H1 (cell line): ENCODE measurements around the gene LIMK2. TPM values are rescaled to one million over a fixed set of nuclear protein-coding genes. Genes with fewer than 3 reads are reported as not detected.

Source experiments
- CTCF ChIA-PET: fragments of 300-600 bp; sonication (Branson Sonifier 250); formaldehyde crosslinking; loops from one replicate; lab custom pipeline; 2021; ENCODE audit not compliant: partially characterized antibody; lab: Charles Lee
- POLR2A ChIA-PET: fragments of 300-600 bp; sonication (Branson Sonifier 250); formaldehyde crosslinking; loops from one replicate; lab custom pipeline; 2021; ENCODE audit warnings: inconsistent platforms; ENCODE audit not compliant: partially characterized antibody; lab: Charles Lee
- DNase-seq, 2 experiments: peaks; one replicate each; pipeline versions ENCODE4 v3.0.0 to v3.0.0-alpha.2; 2010 to 2022; ENCODE audit warnings: low spot score in 2 of 2, low read depth in 1 of 2, mixed read lengths in 1 of 2
- FAIRE-seq: peaks from 2 replicates; lab custom pipeline; 2011; peaks lifted over from hg19 to GRCh38; lab: Jason Lieb, UNC
- H2AFZ ChIP-seq: 2 replicates; pipeline ENCODE4 v1.8.1; 2012; ENCODE audit warnings: low read length, inconsistent platforms
- H2AK5ac ChIP-seq: 2 replicates; pipeline ENCODE4 v1.6.1; 2013; ENCODE audit warnings: low read depth, low read length
- H2BK120ac ChIP-seq: replicated peaks from 2 replicates; pipeline ENCODE3; 2013; ENCODE audit warnings: low read depth, low read length, inconsistent platforms
- H2BK12ac ChIP-seq: 2 replicates; pipeline ENCODE4 v1.6.1; 2013; ENCODE audit warnings: low read depth, low read length
- H2BK15ac ChIP-seq: 2 replicates; pipeline ENCODE4 v1.6.1; 2013; ENCODE audit warnings: low read length
- H2BK20ac ChIP-seq: 2 replicates; pipeline ENCODE4 v1.6.1; 2013; ENCODE audit warnings: low read length
- H2BK5ac ChIP-seq: 2 replicates; pipeline ENCODE4 v1.6.1; 2013; ENCODE audit warnings: low read depth, low read length
- H3K14ac ChIP-seq: 2 replicates; pipeline ENCODE4 v1.6.1; 2013; ENCODE audit warnings: inconsistent platforms; ENCODE audit not compliant: insufficient read length
- H3K18ac ChIP-seq: 2 replicates; pipeline ENCODE4 v1.6.1; 2013; ENCODE audit warnings: low read length; ENCODE audit errors: extremely low read depth
- H3K23ac ChIP-seq: 2 replicates; pipeline ENCODE4 v1.6.1; 2013; ENCODE audit warnings: inconsistent platforms; ENCODE audit not compliant: insufficient read length
- H3K23me2 ChIP-seq: 2 replicates; pipeline ENCODE4 v1.6.1; 2013; ENCODE audit warnings: low read depth, low read length
- H3K27ac ChIP-seq: 2 replicates; pipeline ENCODE4 v1.6.1; 2011; ENCODE audit warnings: low read depth, low read length, inconsistent platforms
- H3K27me3 ChIP-seq, 4 experiments: replicated peaks in 1 of 4; 1 replicate in 1 of 4; 2 replicates in 3 of 4; pipeline versions ENCODE4 v1.6.1 to v1.8.1; 2011 to 2013; ENCODE audit warnings: low read length in 3 of 4, mild to moderate bottlenecking in 3 of 4, inconsistent platforms in 2 of 4, mixed read lengths in 2 of 4, moderate library complexity in 1 of 4; ENCODE audit not compliant: control insufficient read depth in 3 of 4, insufficient read depth in 3 of 4; ENCODE audit errors: extremely low read depth in 1 of 4
- H3K36me3 ChIP-seq, 4 experiments: 2 replicates each; pipeline versions ENCODE4 v1.6.1 to v1.8.1; 2011 to 2013; ENCODE audit warnings: mild to moderate bottlenecking in 4 of 4, low read length in 3 of 4, moderate library complexity in 2 of 4, control low read depth in 1 of 4, inconsistent platforms in 1 of 4; ENCODE audit not compliant: insufficient read depth in 4 of 4, control insufficient read depth in 2 of 4
- H3K4ac ChIP-seq: replicated peaks from 2 replicates; pipeline ENCODE3; 2013; ENCODE audit warnings: low read length, low read depth, mixed read lengths, inconsistent platforms; ENCODE audit not compliant: insufficient read length
- H3K4me1 ChIP-seq, 4 experiments: replicated peaks in 1 of 4; 1 replicate in 1 of 4; 2 replicates in 3 of 4; pipeline versions ENCODE4 v1.6.1 to v1.8.1; 2011 to 2013; ENCODE audit warnings: low read length in 3 of 4, inconsistent platforms in 2 of 4, mixed read lengths in 1 of 4; ENCODE audit not compliant: insufficient read depth in 4 of 4, control insufficient read depth in 3 of 4
- H3K4me2 ChIP-seq, 2 experiments: 2 replicates each; pipeline versions ENCODE4 v1.6.1 to v1.8.1; 2011 to 2013; ENCODE audit warnings: low read depth in 2 of 2, low read length in 2 of 2, control low read depth in 1 of 2, inconsistent platforms in 1 of 2, mild to moderate bottlenecking in 1 of 2; ENCODE audit not compliant: insufficient read depth in 1 of 2
- H3K4me3 ChIP-seq, 4 experiments: fragments of 200-600, 300-600 bp in 1 of 4; sonication (generic), shearing (Covaris generic), sonication (Bioruptor Twin) in 1 of 4; 2 replicates each; pipeline versions ENCODE4 v1.5.1 to v1.8.1; 2011 to 2016; ENCODE audit warnings: low read length in 4 of 4, low read depth in 3 of 4, control low read depth in 2 of 4, inconsistent platforms in 2 of 4, mild to moderate bottlenecking in 2 of 4, mixed read lengths in 1 of 4, moderate library complexity in 1 of 4; ENCODE audit not compliant: insufficient read depth in 2 of 4; ENCODE audit errors: extremely low read depth in 1 of 4
- H3K56ac ChIP-seq: replicated peaks from 2 replicates; pipeline ENCODE3; 2013; ENCODE audit warnings: low read depth, mild to moderate bottlenecking, mixed read lengths, low read length, inconsistent platforms; ENCODE audit not compliant: insufficient read length
- H3K79me1 ChIP-seq: 2 replicates; pipeline ENCODE4 v1.6.1; 2013; ENCODE audit warnings: low read depth, low read length, control low read depth
- H3K79me2 ChIP-seq, 2 experiments: 2 replicates each; pipeline versions ENCODE4 v1.6.1 to v1.8.1; 2012 to 2013; ENCODE audit warnings: low read length in 2 of 2, mild to moderate bottlenecking in 2 of 2, inconsistent platforms in 1 of 2; ENCODE audit not compliant: insufficient read depth in 2 of 2, control insufficient read depth in 1 of 2
- H3K9ac ChIP-seq, 4 experiments: replicated peaks in 1 of 4; 1 replicate in 1 of 4; 2 replicates in 3 of 4; pipeline versions ENCODE4 v1.6.1 to v1.8.1; 2011 to 2013; ENCODE audit warnings: low read depth in 3 of 4, low read length in 3 of 4, control low read depth in 2 of 4, mild to moderate bottlenecking in 2 of 4, moderate library complexity in 2 of 4, inconsistent platforms in 1 of 4; ENCODE audit errors: extremely low read depth in 1 of 4
- H3K9me3 ChIP-seq, 2 experiments: 2 replicates each; pipeline versions ENCODE4 v1.6.1 to v1.8.1; 2012 to 2013; ENCODE audit warnings: mild to moderate bottlenecking in 2 of 2, moderate library complexity in 2 of 2, control low read depth in 1 of 2, inconsistent platforms in 1 of 2, low read depth in 1 of 2, low read length in 1 of 2, mixed read lengths in 1 of 2; ENCODE audit not compliant: insufficient read depth in 2 of 2
- H4K20me1 ChIP-seq, 2 experiments: replicated peaks in 1 of 2; 2 replicates each; pipeline versions ENCODE3 to v1.8.1; 2011 to 2013; ENCODE audit warnings: inconsistent platforms in 2 of 2, low read length in 2 of 2, mild to moderate bottlenecking in 1 of 2; ENCODE audit not compliant: insufficient read depth in 2 of 2, control insufficient read depth in 1 of 2
- H4K5ac ChIP-seq: 2 replicates; pipeline ENCODE4 v1.6.1; 2013; ENCODE audit warnings: low read length, low read depth, mixed read lengths, inconsistent platforms; ENCODE audit not compliant: insufficient read length
- H4K8ac ChIP-seq: 2 replicates; pipeline ENCODE4 v1.8.0; 2013; ENCODE audit warnings: mild to moderate bottlenecking, moderate library complexity, low read length, inconsistent platforms; ENCODE audit not compliant: insufficient read depth; ENCODE audit errors: extremely low read depth
- H4K91ac ChIP-seq: replicated peaks from 2 replicates; pipeline ENCODE3; 2013; ENCODE audit warnings: low read length, mixed read lengths, inconsistent platforms; ENCODE audit not compliant: insufficient read length
- BCL11A ChIP-seq, 2 experiments: IDR thresholded peaks; one replicate each; pipeline ENCODE4 v1.6.1; 2011; ENCODE audit warnings: low read depth in 2 of 2, low read length in 2 of 2, mild to moderate bottlenecking in 2 of 2
- CHD1 ChIP-seq: IDR thresholded peaks from 2 replicates; pipeline ENCODE4 v1.6.1; 2012; ENCODE audit warnings: low read depth, low read length, improper control_type of control experiment
- HDAC2 ChIP-seq, 2 experiments: fragments of 300-600 bp in 1 of 2; sonication (generic) in 1 of 2; IDR thresholded peaks; 2 replicates each; pipeline ENCODE4 v1.6.1; 2011 to 2012; ENCODE audit warnings: low read depth in 2 of 2, low read length in 2 of 2, mild to moderate bottlenecking in 2 of 2, moderate library complexity in 2 of 2, borderline replicate concordance in 1 of 2, inconsistent platforms in 1 of 2
- KDM5A ChIP-seq: fragments of 200-600 bp; IDR thresholded peaks from 2 replicates; pipeline ENCODE4 v1.7.1; 2012; ENCODE audit warnings: mild to moderate bottlenecking, low read length, inconsistent platforms, mixed read lengths
- RFX5 ChIP-seq: IDR thresholded peaks from 2 replicates; pipeline ENCODE4 v1.6.1; 2011; ENCODE audit warnings: low read depth, low read length, improper control_type of control experiment, borderline replicate concordance
- SIRT6 ChIP-seq: IDR thresholded peaks from one replicate; pipeline ENCODE4 v1.7.1; 2012; ENCODE audit warnings: low read length, inconsistent platforms
- SIX5 ChIP-seq: IDR thresholded peaks from 2 replicates; pipeline ENCODE4 v1.6.1; 2011; ENCODE audit warnings: mild to moderate bottlenecking, low read depth, low read length
- SP2 ChIP-seq: IDR thresholded peaks from 2 replicates; pipeline ENCODE4 v1.6.1; 2012; ENCODE audit warnings: mild to moderate bottlenecking, low read length, inconsistent platforms
- SRF ChIP-seq: IDR thresholded peaks from 2 replicates; pipeline ENCODE4 v1.6.1; 2011; ENCODE audit warnings: mild to moderate bottlenecking, low read depth, low read length, moderate library complexity
- YY1 ChIP-seq: IDR thresholded peaks from 2 replicates; pipeline ENCODE4 v1.6.1; 2011; ENCODE audit warnings: low read depth, mild to moderate bottlenecking, low read length
- WGBS, 2 experiments: shearing (Covaris generic) in 1 of 2; methylation state at CpG; one replicate each; pipeline versions ENCODE4 v1.1.6 to v1.1.7; 2013 to 2015; ENCODE audit warnings: low lambda C conversion rate in 2 of 2, mixed read lengths in 2 of 2, inconsistent platforms in 1 of 2, low coverage in 1 of 2, missing lambda C conversion rate in 1 of 2; ENCODE audit not compliant: insufficient replicate concordance in 2 of 2, insufficient coverage in 1 of 2, insufficient read length in 1 of 2; ENCODE audit errors: extremely low coverage in 1 of 2, missing lambda C conversion rate in 1 of 2; 5-methylcytosine and 5-hydroxymethylcytosine counted together
- polyA plus RNA-seq, 7 experiments: library from polyadenylated mRNA; depleted of rRNA in 3 of 7; stranded (reverse) in 5 of 7; unstranded in 2 of 7; fragments of >200 nt in 5 of 7; fragments of 200-250 nt in 2 of 7; gene quantifications; 1 replicate in 5 of 7; 2 replicates in 1 of 7; 4 replicates in 1 of 7; pipeline versions ENCODE4 v1.2.1 to v1.2.3, GENCODE V29; 2011 to 2013; ENCODE audit warnings: missing spikeins in 2 of 7, mixed read lengths in 2 of 7
- total RNA-seq: library from RNA; stranded (reverse); fragmentation: NEBNext Ultra II Directional; extraction: Animal tissue kit (Norgen Biotek cat#: 25700); gene quantifications from 2 replicates; pipeline ENCODE4 v1.2.1, GENCODE V29; 2021
- TF ChIP-seq, protein P1 (sequence below): IDR thresholded peaks from 2 replicates; pipeline ENCODE4 v1.6.1; 2012; ENCODE audit warnings: inconsistent platforms

Gene LIMK2
- total and polyA plus RNA-seq, 2 of the 8 experiments (the other 6 are each of a cell fraction or from before 2014, with no cell fraction given), result 13.2 to 37.6 TPM

DNA sequence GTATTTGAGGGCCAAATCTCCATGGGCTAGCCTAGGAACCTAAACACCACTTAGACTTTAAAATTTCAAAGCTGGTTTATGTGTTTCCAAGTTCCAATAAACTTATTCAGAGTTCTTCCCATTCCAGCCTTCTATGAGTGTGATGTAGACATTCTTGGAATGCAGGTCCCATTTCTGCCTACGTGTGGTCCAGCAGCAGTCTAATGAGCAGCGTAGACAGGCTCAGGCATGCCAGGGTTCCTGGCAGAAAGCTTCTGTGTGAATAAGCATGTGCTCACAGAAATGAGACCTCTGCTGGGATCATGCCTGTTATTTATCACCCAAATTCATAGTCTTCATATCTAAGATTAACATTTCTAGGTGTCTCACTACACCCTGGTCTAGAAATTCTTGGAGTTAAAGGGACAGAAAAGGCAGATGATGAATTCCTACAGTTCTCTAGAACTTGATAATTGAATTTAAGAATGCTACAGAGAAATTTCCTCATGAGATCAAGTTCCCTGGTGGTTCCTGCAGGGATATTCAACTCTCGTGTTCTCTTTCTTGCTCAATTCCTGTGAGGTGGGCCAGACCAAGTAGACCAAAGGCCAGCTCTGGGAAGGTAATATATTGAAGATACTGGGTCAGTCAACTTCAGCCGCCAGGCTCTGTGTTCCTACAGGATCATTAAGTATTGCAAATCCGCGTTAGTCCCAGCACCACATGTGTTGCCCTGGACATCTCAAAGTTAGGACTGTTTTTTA is 34.5 kb upstream of the LIMK2 start:
- H2BK20ac ChIP-seq, result no peak overlapping the region
- no peak overlapping the region for H4K91ac ChIP-seq
- peaks cover 4% of the 10 kb centered on the region for H3K79me1 ChIP-seq
- H2BK12ac ChIP-seq, result no peak overlapping the region
- H3K27me3 ChIP-seq, result no peaks in the 10 kb centered on the region
- peaks cover 0 to 2% of the 10 kb centered on the region in 2 experiments for H4K20me1 ChIP-seq
- no peak overlapping the region for H3K18ac ChIP-seq
- H3K4ac ChIP-seq, result no peak overlapping the region
- H2BK120ac ChIP-seq, result no peak overlapping the region
- 94% methylated on average over 6 of the region's 6 CpGs; no CpG with 5 or more reads in 1 of the 2 experiments for whole genome bisulfite sequencing, 2 experiments
- no peaks in the 10 kb centered on the region for H3K9me3 ChIP-seq
- H3K27ac ChIP-seq, result no peak overlapping the region
- no peaks in the 10 kb centered on the region; a peak in 1 of 4 replicates for H3K79me2 ChIP-seq
- DNase-seq (no peak), FAIRE-seq (no peak)
- H3K23ac ChIP-seq, result no peak overlapping the region
- no peaks in the 10 kb centered on the region for H3K4me1 ChIP-seq
- no peaks in the 10 kb centered on the region for H3K36me3 ChIP-seq
- H3K9ac ChIP-seq, result no peak overlapping the region
- H2AK5ac ChIP-seq, result no peak overlapping the region
- no peak overlapping the region for H3K56ac ChIP-seq
- no peak overlapping the region for H3K14ac ChIP-seq
- CTCF ChIA-PET, result interaction anchor here (0.9 to 1.8 kb wide), 2 partner anchors 10 to 22 kb away, joined by 3 to 5 read pairs; no protein-coding TSS in a partner anchor
- H4K5ac ChIP-seq, result no peak overlapping the region
- no peak overlapping the region for H2BK15ac ChIP-seq
- POLR2A ChIA-PET, result interaction anchor here (1.9 kb wide), 1 partner anchor 209 kb away, joined by 4 read pairs; the partner anchor contains the start of genes MORC2 and TUG1
- H3K23me2 ChIP-seq, result no peaks in the 10 kb centered on the region
- H3K4me3 ChIP-seq, result no peak overlapping the region
- H2AFZ ChIP-seq, result no peak overlapping the region
- no peak overlapping the region for H3K4me2 ChIP-seq
- H4K8ac ChIP-seq, result no peak overlapping the region
- H2BK5ac ChIP-seq, result no peak overlapping the region
- TF ChIP-seq CHD1 (no peak), SIX5 (no peak), HDAC2 (IDR thresholded peaks at IDR 0.05; ENCODE audit: borderline replicate concordance in 1 of 2, low read depth in 2 of 2, low read length in 2 of 2) (no peak), SRF (no peak), BCL11A (IDR thresholded peaks at IDR 0.05; ENCODE audit: low read depth in 2 of 2, low read length in 2 of 2) (no peak), SIRT6 (no peak), SP2 (no peak), YY1 (no peak), RFX5 (no peak), KDM5A (no peak)
- TF ChIP-seq, protein P1, sequence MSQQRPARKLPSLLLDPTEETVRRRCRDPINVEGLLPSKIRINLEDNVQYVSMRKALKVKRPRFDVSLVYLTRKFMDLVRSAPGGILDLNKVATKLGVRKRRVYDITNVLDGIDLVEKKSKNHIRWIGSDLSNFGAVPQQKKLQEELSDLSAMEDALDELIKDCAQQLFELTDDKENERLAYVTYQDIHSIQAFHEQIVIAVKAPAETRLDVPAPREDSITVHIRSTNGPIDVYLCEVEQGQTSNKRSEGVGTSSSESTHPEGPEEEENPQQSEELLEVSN, result no peak
